HepG2 (cell line): ENCODE measurements around the gene NPBWR2. TPM values are rescaled to one million over a fixed set of nuclear protein-coding genes. Genes with fewer than 3 reads are reported as not detected.

Experiments
- ATAC-seq: fragments of 200-7000 bp; cut with Tn5 transposase; 3 replicates; pipeline ENCODE4 v1.9.1; 2020; ENCODE audit warnings: mild to moderate bottlenecking, moderate library complexity
- BruUV-seq: library from RNA; stranded (reverse); fragments of 400-500 nt; replicated peaks from 2 replicates; lab custom pipeline; 2021; lab: Mats Ljungman, UMichigan
- CTCF ChIA-PET: fragments of 300-600 bp; formaldehyde crosslinking; extraction: SDS; loops from one replicate; lab custom pipeline; 2021; ENCODE audit warnings: low total read pairs, inconsistent platforms, low intra/inter-chr PET ratio; lab: Yijun Ruan, JAX
- POLR2A ChIA-PET: fragments of 350-600 bp; sonication (Branson Sonifier 250); formaldehyde crosslinking; loops from one replicate; lab custom pipeline; 2020; ENCODE audit warnings: antibody characterized with exemption, inconsistent platforms; lab: Yijun Ruan, JAX
- DNase-seq: peaks from one replicate; pipeline ENCODE4 v3.0.0-alpha.2; 2015; ENCODE audit warnings: low spot score
- FAIRE-seq: peaks from 3 replicates; lab custom pipeline; 2011; peaks lifted over from hg19 to GRCh38; lab: Jason Lieb, UNC
- H2AFZ ChIP-seq: one replicate; pipeline ENCODE4 v1.6.1; 2011; ENCODE audit warnings: low read length, inconsistent platforms
- H3K27ac ChIP-seq: fragments of 300-600 bp; 3 replicates; pipeline ENCODE4 v1.8.0; 2011; ENCODE audit warnings: mixed run types, mild to moderate bottlenecking, mixed read lengths, low read length, inconsistent platforms; ENCODE audit not compliant: insufficient read depth; ENCODE audit errors: extremely low read length
- H3K27me3 ChIP-seq, 2 experiments: fragments of 200-600 bp in 1 of 2; 2 replicates in 1 of 2; 3 replicates in 1 of 2; pipeline versions ENCODE4 v1.6.0 to v1.8.0; 2011; ENCODE audit warnings: low read length in 2 of 2, mild to moderate bottlenecking in 2 of 2, moderate library complexity in 2 of 2, inconsistent platforms in 1 of 2; ENCODE audit not compliant: insufficient read depth in 2 of 2, control insufficient read depth in 1 of 2
- H3K36me3 ChIP-seq, 2 experiments: fragments of 200-600 bp in 1 of 2; replicated peaks in 1 of 2; 2 replicates in 1 of 2; 3 replicates in 1 of 2; pipeline versions ENCODE4 v1.5.1 to v1.8.0; 2011; ENCODE audit warnings: low read length in 2 of 2, inconsistent platforms in 1 of 2; ENCODE audit not compliant: insufficient read depth in 2 of 2, control insufficient read depth in 1 of 2
- H3K4me1 ChIP-seq: 2 replicates; pipeline ENCODE4 v1.5.1; 2012; ENCODE audit warnings: low read length, inconsistent platforms; ENCODE audit not compliant: insufficient read depth
- H3K4me2 ChIP-seq: 2 replicates; pipeline ENCODE4 v1.6.0; 2011; ENCODE audit warnings: low read depth, low read length, inconsistent platforms
- H3K4me3 ChIP-seq, 3 experiments: fragments of 200-600 bp in 1 of 3; sonication (generic), shearing (Covaris generic) in 1 of 3; replicated peaks in 1 of 3; 2 replicates each; pipeline ENCODE4 v1.5.1; 2011 to 2016; ENCODE audit warnings: low read length in 3 of 3, inconsistent platforms in 2 of 3, low read depth in 2 of 3, mild to moderate bottlenecking in 2 of 3, control low read depth in 1 of 3, mixed read lengths in 1 of 3; ENCODE audit not compliant: insufficient read depth in 1 of 3
- H3K79me2 ChIP-seq: one replicate; pipeline ENCODE4 v1.6.1; 2011; ENCODE audit warnings: low read length, inconsistent platforms; ENCODE audit not compliant: insufficient read depth
- H3K9ac ChIP-seq: 2 replicates; pipeline ENCODE4 v1.6.0; 2011; ENCODE audit warnings: mild to moderate bottlenecking, low read depth, low read length, inconsistent platforms; ENCODE audit not compliant: insufficient read depth
- H3K9me3 ChIP-seq: 2 replicates; pipeline ENCODE4 v1.5.1; 2012; ENCODE audit warnings: mild to moderate bottlenecking, low read length
- H4K20me1 ChIP-seq: 2 replicates; pipeline ENCODE4 v1.6.0; 2011; ENCODE audit warnings: inconsistent platforms, mild to moderate bottlenecking, low read length, moderate library complexity; ENCODE audit not compliant: insufficient read depth
- BRD4 ChIP-seq: sonication (generic); formaldehyde crosslinking; IDR thresholded peaks from 2 replicates; pipeline ENCODE4 v1.4.0; 2020; ENCODE audit warnings: missing genetic modification reagents
- ISX ChIP-seq: sonication (generic); formaldehyde crosslinking; conservative IDR thresholded peaks from 2 replicates; pipeline ENCODE4 v1.5.0; 2020; ENCODE audit warnings: missing genetic modification reagents
- JDP2 ChIP-seq: sonication (generic); formaldehyde crosslinking; IDR thresholded peaks from 2 replicates; pipeline ENCODE4 v1.8.1; 2022; ENCODE audit warnings: missing genetic modification reagents, borderline replicate concordance
- NR3C1 ChIP-seq: sonication (generic); formaldehyde crosslinking; IDR thresholded peaks from 2 replicates; pipeline ENCODE4 v1.4.0; 2020; ENCODE audit warnings: missing genetic modification reagents
- SSRP1 ChIP-seq: IDR thresholded peaks from 2 replicates; pipeline ENCODE4 v1.6.1; 2016; ENCODE audit warnings: control low read depth
- STAG1 ChIP-seq: sonication (generic); formaldehyde crosslinking; IDR thresholded peaks from 2 replicates; pipeline ENCODE4 v1.4.0; 2020; ENCODE audit warnings: missing genetic modification reagents
- U2AF1 ChIP-seq: fragments of 200-400 bp; formaldehyde crosslinking; optimal IDR thresholded peaks from 2 replicates; pipeline ENCODE3; 2017; ENCODE audit warnings: mild to moderate bottlenecking, low read depth, low read length
- XBP1 ChIP-seq: sonication (generic); formaldehyde crosslinking; IDR thresholded peaks from 2 replicates; pipeline ENCODE4 v1.5.0; 2020; ENCODE audit warnings: missing genetic modification reagents
- ZBTB1 ChIP-seq: sonication (generic); formaldehyde crosslinking; IDR thresholded peaks from 2 replicates; pipeline ENCODE4 v1.4.0; 2020; ENCODE audit warnings: missing genetic modification reagents, borderline replicate concordance
- ZC3H4 ChIP-seq: sonication (generic); formaldehyde crosslinking; IDR thresholded peaks from 2 replicates; pipeline ENCODE4 v1.4.0; 2020; ENCODE audit warnings: missing genetic modification reagents, borderline replicate concordance
- ZFYVE20 ChIP-seq: sonication (generic); formaldehyde crosslinking; IDR thresholded peaks from 2 replicates; pipeline ENCODE4 v1.8.0; 2023; ENCODE audit warnings: low read depth, mild to moderate bottlenecking, moderate library complexity, missing genetic modification reagents, borderline replicate concordance
- ZNF251 ChIP-seq: sonication (generic); formaldehyde crosslinking; IDR thresholded peaks from 2 replicates; pipeline ENCODE4 v1.9.0; 2021; ENCODE audit warnings: mild to moderate bottlenecking, missing genetic modification reagents
- ZNF326 ChIP-seq: sonication (generic); formaldehyde crosslinking; IDR thresholded peaks from 2 replicates; pipeline ENCODE4 v1.4.0; 2020; ENCODE audit warnings: missing genetic modification reagents, borderline replicate concordance
- ZNF451 ChIP-seq: sonication (generic); formaldehyde crosslinking; IDR thresholded peaks from 2 replicates; pipeline ENCODE4 v1.5.0; 2020; ENCODE audit warnings: mild to moderate bottlenecking, missing genetic modification reagents
- ZNF556 ChIP-seq: sonication (generic); formaldehyde crosslinking; IDR thresholded peaks from 2 replicates; pipeline ENCODE4 v1.4.0; 2020; ENCODE audit warnings: mild to moderate bottlenecking, missing genetic modification reagents, borderline replicate concordance
- ZNF660 ChIP-seq: sonication (generic); formaldehyde crosslinking; IDR thresholded peaks from 2 replicates; pipeline ENCODE4 v1.5.1; 2020; ENCODE audit warnings: mild to moderate bottlenecking, low read depth, missing genetic modification reagents, borderline replicate concordance
- ZNF781 ChIP-seq: sonication (generic); formaldehyde crosslinking; IDR thresholded peaks from 2 replicates; pipeline ENCODE4 v1.5.1; 2020; ENCODE audit warnings: borderline replicate concordance, mild to moderate bottlenecking, missing genetic modification reagents; ENCODE audit errors: not compliant biosample characterization
- ZSCAN29 ChIP-seq: sonication (generic); formaldehyde crosslinking; conservative IDR thresholded peaks from 2 replicates; pipeline ENCODE4 v1.4.0; 2020; ENCODE audit warnings: mild to moderate bottlenecking, missing genetic modification reagents
- WGBS: methylation state at CpG from one replicate; pipeline ENCODE4 v1.1.6; 2017; ENCODE audit warnings: low lambda C conversion rate; 5-methylcytosine and 5-hydroxymethylcytosine counted together
- in situ Hi-C: cut with HindIII; loops from 2 replicates; pipeline ENCODE4 v1.10.0; 2017; ENCODE audit warnings: low pct_unique_long_range_greater_than_20kb; ENCODE audit not compliant: extremely low pct_ligation_motif_present
- intact Hi-C: fragments of 100-400 bp; cut with micrococcal nuclease; formaldehyde crosslinking; loops from one replicate; pipeline ENCODE4 v1.10.0; 2022; ENCODE audit not compliant: unreplicated experiment
- polyA plus RNA-seq, 8 experiments: library from polyadenylated mRNA; depleted of rRNA in 3 of 8; stranded (reverse) in 7 of 8; unstranded in 1 of 8; fragments of >200 nt; fragmentation: Illumina TruSeq in 4 of 8; extraction: Trizol in 4 of 8; gene quantifications; 2 replicates each; pipeline versions ENCODE4 v1.2.1 to v1.2.3, GENCODE V29; 2011 to 2016; ENCODE audit warnings: low read depth in 4 of 8, missing spikeins in 1 of 8, mixed read lengths in 1 of 8; ENCODE audit not compliant: insufficient read depth in 1 of 8
- total RNA-seq, 5 experiments: library from RNA; depleted of rRNA; stranded (reverse); fragments of >200 nt; fragmentation: Illumina TruSeq; extraction: Trizol; gene quantifications; 2 replicates each; pipeline ENCODE4 v1.2.3, GENCODE V29; 2016; ENCODE audit warnings: low read depth in 1 of 5
- TF ChIP-seq, protein P1 (sequence below): IDR thresholded peaks from 2 replicates; pipeline ENCODE4 v1.6.1; 2018; ENCODE audit warnings: missing genetic modification reagents
- TF ChIP-seq, protein P2 (sequence below): sonication (generic); formaldehyde crosslinking; IDR thresholded peaks from 2 replicates; pipeline ENCODE4 v1.4.0; 2020; ENCODE audit warnings: missing genetic modification reagents

Gene NPBWR2
- total and polyA plus RNA-seq, 2 of the 13 experiments (the other 11 are each of a cell fraction or from before 2014, with no cell fraction given): not detected

DNA sequence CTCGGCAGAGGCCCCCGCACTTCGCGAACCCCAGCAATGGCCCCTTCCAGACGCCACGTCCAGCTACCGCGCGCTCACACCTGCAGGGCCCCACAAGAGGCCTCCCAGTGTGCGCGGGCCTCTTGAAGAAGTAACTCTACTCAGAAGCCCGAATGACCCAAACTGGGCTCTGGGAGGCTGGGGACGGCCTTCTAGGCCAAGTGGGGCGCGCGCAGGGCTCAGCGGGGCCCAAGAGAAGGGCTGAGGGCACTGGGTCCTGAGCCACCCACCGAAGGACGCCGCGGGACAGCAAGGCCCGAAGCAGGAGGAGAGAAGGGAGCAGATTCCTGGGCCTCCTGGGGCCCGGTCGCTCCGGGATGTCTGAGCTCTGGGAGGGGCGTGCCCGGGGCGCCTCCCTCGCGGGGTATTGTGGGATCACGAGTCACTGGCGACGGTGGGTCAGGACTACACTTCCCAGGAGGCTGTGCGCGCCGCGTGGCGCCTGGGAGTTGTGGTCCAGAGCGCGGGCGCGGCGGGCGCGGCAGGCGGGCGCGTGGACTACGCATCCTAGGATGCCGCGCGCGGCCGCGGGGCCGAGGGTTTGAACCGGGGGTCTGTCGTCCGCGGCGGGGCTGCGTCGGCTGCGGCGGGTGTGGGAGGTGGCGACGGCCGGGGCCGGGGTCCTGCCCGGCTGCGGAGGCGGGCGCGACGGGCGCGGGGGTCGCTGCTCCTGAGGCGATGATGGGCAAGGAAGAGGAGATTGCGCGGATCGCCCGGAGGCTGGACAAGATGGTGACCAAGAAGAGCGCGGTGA lies 44.6 kb downstream of the NPBWR2 start, which contains the start of gene TCEA2 (continued):
- TF ChIP-seq, protein P1, sequence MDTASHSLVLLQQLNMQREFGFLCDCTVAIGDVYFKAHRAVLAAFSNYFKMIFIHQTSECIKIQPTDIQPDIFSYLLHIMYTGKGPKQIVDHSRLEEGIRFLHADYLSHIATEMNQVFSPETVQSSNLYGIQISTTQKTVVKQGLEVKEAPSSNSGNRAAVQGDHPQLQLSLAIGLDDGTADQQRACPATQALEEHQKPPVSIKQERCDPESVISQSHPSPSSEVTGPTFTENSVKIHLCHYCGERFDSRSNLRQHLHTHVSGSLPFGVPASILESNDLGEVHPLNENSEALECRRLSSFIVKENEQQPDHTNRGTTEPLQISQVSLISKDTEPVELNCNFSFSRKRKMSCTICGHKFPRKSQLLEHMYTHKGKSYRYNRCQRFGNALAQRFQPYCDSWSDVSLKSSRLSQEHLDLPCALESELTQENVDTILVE (CRISPR knock-in tag): peak; percentile 92
- no peak; the same call in 1 of the 2 replicates for TF ChIP-seq STAG1 (CRISPR knock-in tag)
- TF ChIP-seq NR3C1: no peak
- peak; percentile 90 for TF ChIP-seq ZNF781

DNA sequence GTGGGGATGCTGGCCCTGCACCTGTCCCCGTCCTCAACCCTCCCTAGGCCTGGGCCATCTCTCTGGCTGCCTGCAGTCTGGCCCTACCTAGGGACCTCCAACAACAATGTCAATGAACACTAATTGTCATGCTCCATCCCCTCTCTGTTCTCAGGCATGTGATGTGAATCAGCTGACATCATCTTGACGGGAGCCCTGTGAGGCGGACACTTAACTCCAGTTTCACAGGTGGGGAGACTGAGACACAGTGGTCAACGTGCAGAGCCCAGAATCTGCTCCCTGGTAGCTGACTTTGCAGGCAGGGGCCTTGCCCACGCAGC lies 45.1 kb downstream of the NPBWR2 start:
- WGBS: 31% methylated on average over 5 of the region's 5 CpGs
- ChIA-PET CTCF (interaction anchor here (1.5 kb wide), 1 partner anchor 81 kb away, joined by 4 read pairs; the partner anchor contains the start of gene PRPF6), POLR2A (interaction anchor here (0.9 to 4.6 kb wide), 21 partner anchors 10 to 420 kb away, joined by 3 to 113 read pairs (median 6); partner anchors contain the start of genes C20orf204, LKAAEAR1, OPRL1 and PRPF6)
- FAIRE-seq: peak; percentile 8
- DNase-seq: no peak
- peaks cover 67% of the 10 kb centered on the region for H3K4me1 ChIP-seq
- H3K27ac ChIP-seq: peak overlapping the region; percentile 66
- no peak for ATAC-seq
- no peaks in the 10 kb centered on the region for H3K79me2 ChIP-seq
- in situ Hi-C loops: no loop called here
- H3K36me3 ChIP-seq: no peaks in the 10 kb centered on the region
- no peaks in the 10 kb centered on the region for H3K9me3 ChIP-seq
- peak overlapping the region; percentile 95 for H3K4me2 ChIP-seq
- peak overlapping the region; percentile 82 for H3K9ac ChIP-seq
- H3K4me3 ChIP-seq: peak overlapping the region; percentile 82 to 98 (median 90)
- no peak overlapping the region for H2AFZ ChIP-seq
- H4K20me1 ChIP-seq: peaks cover 4% of the 10 kb centered on the region; the same call in 1 of the 2 replicates
- BruUV-seq: TSS peak; percentile 92
- peaks cover 0 to 3% of the 10 kb centered on the region in 2 experiments; a peak in 2 of 5 replicates for H3K27me3 ChIP-seq
- intact Hi-C loops: no loop called here
- TF ChIP-seq ZFYVE20 (CRISPR knock-in tag) (0 out of 2 replicates have a peak, but pooled peaks have one; percentile 68), XBP1 (0 out of 2 replicates have a peak, but pooled peaks have one; percentile 3), BRD4 (CRISPR knock-in tag) (peak; percentile 19; the same call in 1 of the 2 replicates), ZNF251 (CRISPR knock-in tag) (0 out of 2 replicates have a peak, but pooled peaks have one; percentile 78), ZC3H4 (CRISPR knock-in tag) (peak; percentile 86; the same call in 1 of the 2 replicates), U2AF1 (peak; percentile 5), SSRP1 (peak; percentile 37; the same call in 1 of the 2 replicates), ZNF660 (CRISPR knock-in tag) (no peak), ZSCAN29 (CRISPR knock-in tag) (peak; percentile 11; the same call in 1 of the 2 replicates), ZNF556 (CRISPR knock-in tag) (no peak), ZBTB1 (CRISPR knock-in tag) (0 out of 2 replicates have a peak, but pooled peaks have one; percentile 5), ZNF326 (CRISPR knock-in tag) (peak; percentile 59; the same call in 1 of the 2 replicates), ZNF451 (no peak), JDP2 (CRISPR knock-in tag) (no peak), ISX (CRISPR knock-in tag) (0 out of 2 replicates have a peak, but pooled peaks have one; percentile 19)
- TF ChIP-seq, protein P2, sequence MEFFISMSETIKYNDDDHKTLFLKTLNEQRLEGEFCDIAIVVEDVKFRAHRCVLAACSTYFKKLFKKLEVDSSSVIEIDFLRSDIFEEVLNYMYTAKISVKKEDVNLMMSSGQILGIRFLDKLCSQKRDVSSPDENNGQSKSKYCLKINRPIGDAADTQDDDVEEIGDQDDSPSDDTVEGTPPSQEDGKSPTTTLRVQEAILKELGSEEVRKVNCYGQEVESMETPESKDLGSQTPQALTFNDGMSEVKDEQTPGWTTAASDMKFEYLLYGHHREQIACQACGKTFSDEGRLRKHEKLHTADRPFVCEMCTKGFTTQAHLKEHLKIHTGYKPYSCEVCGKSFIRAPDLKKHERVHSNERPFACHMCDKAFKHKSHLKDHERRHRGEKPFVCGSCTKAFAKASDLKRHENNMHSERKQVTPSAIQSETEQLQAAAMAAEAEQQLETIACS (CRISPR knock-in tag): no peak
